ENCODE results near the gene BTNL9.

Gene BTNL9
- long read RNA-seq, partial matches to known transcripts = 12 of 57 reads
- long read RNA-seq, other reads (novel, unspliced or antisense) = 41 of 57 reads

GRCh38 chr5:181039931-181040630, at the start of gene BTNL9:
Gene BTNL9, plus strand, starts transcription at chr5:181040266. Its CDS starts 5,224 bp downstream, at chr5:181045490.
- peaks cover 4% of the 10 kb centered on the region for H3K27me3 ChIP-seq (ENCODE audit: insufficient read depth, poor library complexity, severe bottlenecking)
- DNase-seq (ENCODE audit: low read depth in 1 of 2, low spot score in 1 of 2) = no peak
- H3K4me3 ChIP-seq (replicated peaks; ENCODE audit: insufficient read depth, low read length) = no peak within 1 kb of the TSS

GRCh38 chr5:180990882-180991242, 49.2 kb upstream of the BTNL9 start:
- Histone ChIP-seq H3K27ac (replicated peaks) (no peak overlapping the region), H3K4me3 (replicated peaks; ENCODE audit: insufficient read depth, low read length) (no peak overlapping the region), H3K27me3 (ENCODE audit: insufficient read depth, poor library complexity, severe bottlenecking) (peaks cover 4% of the 10 kb centered on the region)
- no peak for DNase-seq (ENCODE audit: low read depth in 1 of 2, low spot score in 1 of 2)
- TF ChIP-seq POLR2AphosphoS5 (IDR thresholded peaks at IDR 0.05; ENCODE audit: low read depth) (no peak), SPI1 (IDR thresholded peaks at IDR 0.05; ENCODE audit: borderline replicate concordance, low read depth) (no peak), GABPA (IDR thresholded peaks at IDR 0.05; ENCODE audit: low read depth) (no peak), CTCF (IDR thresholded peaks at IDR 0.05; ENCODE audit: insufficient read depth, low read length) (no peak), REST (IDR thresholded peaks at IDR 0.05; ENCODE audit: insufficient replicate concordance, low read depth) (no peak)

More at GRCh38 chr5:181039931-181040630, at the start of gene BTNL9:
- no peak within 1 kb of the TSS for H3K27ac ChIP-seq (replicated peaks)
- TF ChIP-seq CTCF (IDR thresholded peaks at IDR 0.05; ENCODE audit: insufficient read depth, low read length) (no peak), SPI1 (IDR thresholded peaks at IDR 0.05; ENCODE audit: borderline replicate concordance, low read depth) (no peak), POLR2AphosphoS5 (IDR thresholded peaks at IDR 0.05; ENCODE audit: low read depth) (no peak), REST (IDR thresholded peaks at IDR 0.05; ENCODE audit: insufficient replicate concordance, low read depth) (no peak), GABPA (IDR thresholded peaks at IDR 0.05; ENCODE audit: low read depth) (no peak)

GRCh38 chr5:181001947-181002346, 38.1 kb upstream of the BTNL9 start:
- Histone ChIP-seq H3K27me3 (ENCODE audit: insufficient read depth, poor library complexity, severe bottlenecking) (peaks cover 3% of the 10 kb centered on the region), H3K4me3 (replicated peaks; ENCODE audit: insufficient read depth, low read length) (no peak overlapping the region), H3K27ac (replicated peaks) (no peak overlapping the region)
- TF ChIP-seq REST (IDR thresholded peaks at IDR 0.05; ENCODE audit: insufficient replicate concordance, low read depth) (no peak), CTCF (IDR thresholded peaks at IDR 0.05; ENCODE audit: insufficient read depth, low read length) (no peak), POLR2AphosphoS5 (IDR thresholded peaks at IDR 0.05; ENCODE audit: low read depth) (no peak), SPI1 (IDR thresholded peaks at IDR 0.05; ENCODE audit: borderline replicate concordance, low read depth) (no peak), GABPA (IDR thresholded peaks at IDR 0.05; ENCODE audit: low read depth) (no peak)
- no peak for DNase-seq (ENCODE audit: low read depth in 1 of 2, low spot score in 1 of 2)

Measured in HL-60 (cell line).